Retinal pigment epithelial cell (primary cell): Measurements from ENCODE around the gene TMEFF1.

Experiments
- DNase-seq: peaks from one replicate; pipeline ENCODE4 v3.0.0-alpha.2; 2010; ENCODE audit warnings: low read depth
- H3K4me3 ChIP-seq: 2 replicates; pipeline ENCODE4 v1.5.1; 2011; ENCODE audit warnings: mild to moderate bottlenecking, low read length, control low read depth, moderate library complexity
- TF ChIP-seq, protein P1 (sequence below): conservative IDR thresholded peaks from 2 replicates; pipeline ENCODE4 v1.5.1; 2011; ENCODE audit warnings: low read depth, low read length, control low read depth, inconsistent platforms

Gene TMEFF1

DNA sequence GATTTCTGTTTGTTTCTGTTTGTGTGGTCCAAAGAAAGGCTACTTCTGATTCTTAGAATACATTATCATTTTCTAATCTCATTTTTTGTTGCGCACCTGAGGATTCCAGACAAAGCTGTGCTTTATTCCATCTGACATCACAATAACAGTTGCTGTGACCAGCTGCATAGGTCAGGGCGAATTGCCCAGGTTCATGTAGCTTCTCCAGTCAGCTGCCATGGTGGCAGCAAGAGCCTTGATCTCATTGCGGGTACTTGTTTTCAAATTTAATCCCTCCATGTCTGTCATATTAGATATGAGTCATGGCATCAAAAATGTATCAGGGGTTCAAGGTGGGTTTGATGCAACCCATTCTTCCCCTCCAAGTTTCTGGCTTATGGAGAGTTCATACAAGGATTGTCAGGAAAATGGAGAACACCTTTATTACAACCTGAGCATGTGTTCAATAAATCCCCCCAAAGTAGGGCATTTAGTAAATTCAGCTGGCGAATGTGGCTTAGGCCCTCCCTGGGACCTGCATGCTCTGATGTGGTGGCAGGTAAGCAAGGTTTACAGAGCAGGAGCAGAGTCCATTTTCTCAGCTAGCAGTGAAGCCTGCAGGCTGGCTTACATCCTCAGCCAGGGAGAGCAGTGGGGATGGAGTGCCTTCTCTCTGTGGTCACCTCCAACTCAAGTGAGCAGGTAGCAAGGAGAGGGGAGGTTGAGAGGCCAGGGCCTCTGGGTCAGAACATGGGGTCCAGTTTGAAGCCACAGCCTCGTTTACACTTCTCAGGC lies 118.9 kb downstream of the TMEFF1 start:
- no peak overlapping the region for H3K4me3 ChIP-seq
- TF ChIP-seq, protein P1, sequence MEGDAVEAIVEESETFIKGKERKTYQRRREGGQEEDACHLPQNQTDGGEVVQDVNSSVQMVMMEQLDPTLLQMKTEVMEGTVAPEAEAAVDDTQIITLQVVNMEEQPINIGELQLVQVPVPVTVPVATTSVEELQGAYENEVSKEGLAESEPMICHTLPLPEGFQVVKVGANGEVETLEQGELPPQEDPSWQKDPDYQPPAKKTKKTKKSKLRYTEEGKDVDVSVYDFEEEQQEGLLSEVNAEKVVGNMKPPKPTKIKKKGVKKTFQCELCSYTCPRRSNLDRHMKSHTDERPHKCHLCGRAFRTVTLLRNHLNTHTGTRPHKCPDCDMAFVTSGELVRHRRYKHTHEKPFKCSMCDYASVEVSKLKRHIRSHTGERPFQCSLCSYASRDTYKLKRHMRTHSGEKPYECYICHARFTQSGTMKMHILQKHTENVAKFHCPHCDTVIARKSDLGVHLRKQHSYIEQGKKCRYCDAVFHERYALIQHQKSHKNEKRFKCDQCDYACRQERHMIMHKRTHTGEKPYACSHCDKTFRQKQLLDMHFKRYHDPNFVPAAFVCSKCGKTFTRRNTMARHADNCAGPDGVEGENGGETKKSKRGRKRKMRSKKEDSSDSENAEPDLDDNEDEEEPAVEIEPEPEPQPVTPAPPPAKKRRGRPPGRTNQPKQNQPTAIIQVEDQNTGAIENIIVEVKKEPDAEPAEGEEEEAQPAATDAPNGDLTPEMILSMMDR: no peak
- DNase-seq: no peak

DNA sequence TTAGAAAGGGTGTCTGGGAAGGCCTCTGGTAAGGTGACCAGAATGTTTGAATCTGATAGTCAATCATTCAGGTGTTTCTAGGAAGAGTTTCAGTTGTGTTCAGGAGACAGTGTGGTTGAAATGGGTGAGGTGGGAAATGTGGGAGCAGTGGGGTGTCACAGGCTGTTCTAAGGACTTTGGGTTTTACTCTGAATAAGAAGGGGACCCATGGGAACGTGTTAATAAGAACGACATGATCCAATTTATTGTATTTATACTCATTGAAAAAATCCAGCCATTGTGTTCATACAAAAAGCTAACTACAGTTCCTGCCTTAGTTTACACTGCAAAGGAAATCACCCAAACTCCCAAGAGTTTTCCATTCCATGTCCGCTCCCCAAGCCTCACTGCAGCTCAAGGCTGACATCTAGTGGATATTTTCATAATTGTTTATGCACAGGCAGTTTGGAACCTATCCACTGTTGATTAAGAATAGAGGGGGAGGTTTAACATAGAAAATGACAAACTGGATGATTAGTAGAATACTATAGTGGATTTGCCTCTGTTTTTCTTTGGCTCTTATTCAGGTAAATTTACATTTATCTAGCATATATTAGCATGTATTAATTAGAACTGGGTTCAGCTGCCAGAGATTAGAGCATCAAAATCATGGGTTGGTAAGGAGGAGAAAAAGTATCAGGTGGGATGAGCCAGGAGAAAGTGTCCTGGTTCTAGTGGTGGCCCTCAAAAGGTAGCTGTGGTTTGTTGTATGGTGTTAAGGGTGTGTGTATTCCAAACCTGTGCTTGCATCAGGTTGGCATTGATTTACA lies 122.6 kb downstream of the TMEFF1 start:
- no peak for DNase-seq
- TF ChIP-seq, protein P1: peak; percentile 75
- no peak overlapping the region for H3K4me3 ChIP-seq

DNA sequence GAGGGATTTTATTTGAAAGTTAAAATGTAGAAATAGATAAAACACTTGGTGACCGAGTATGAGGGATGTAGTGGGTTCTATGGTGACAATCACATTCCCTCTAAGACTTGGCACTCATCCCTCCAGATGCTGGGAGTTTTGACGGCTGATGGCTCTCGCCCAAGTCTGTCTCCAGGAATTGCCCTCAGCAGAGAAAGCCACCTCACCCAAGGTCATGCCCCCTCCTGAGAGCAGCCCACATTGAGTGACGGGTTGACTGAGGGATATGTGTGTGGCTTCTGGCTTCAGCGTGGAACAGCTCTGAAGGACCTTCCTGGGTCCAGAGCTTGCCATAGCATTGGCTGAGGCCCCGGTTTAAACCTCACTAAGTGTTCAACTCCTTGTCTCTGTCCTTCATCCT lies 124.3 kb downstream of the TMEFF1 start:
- TF ChIP-seq, protein P1: no peak
- no peak overlapping the region for H3K4me3 ChIP-seq
- DNase-seq: no peak

DNA sequence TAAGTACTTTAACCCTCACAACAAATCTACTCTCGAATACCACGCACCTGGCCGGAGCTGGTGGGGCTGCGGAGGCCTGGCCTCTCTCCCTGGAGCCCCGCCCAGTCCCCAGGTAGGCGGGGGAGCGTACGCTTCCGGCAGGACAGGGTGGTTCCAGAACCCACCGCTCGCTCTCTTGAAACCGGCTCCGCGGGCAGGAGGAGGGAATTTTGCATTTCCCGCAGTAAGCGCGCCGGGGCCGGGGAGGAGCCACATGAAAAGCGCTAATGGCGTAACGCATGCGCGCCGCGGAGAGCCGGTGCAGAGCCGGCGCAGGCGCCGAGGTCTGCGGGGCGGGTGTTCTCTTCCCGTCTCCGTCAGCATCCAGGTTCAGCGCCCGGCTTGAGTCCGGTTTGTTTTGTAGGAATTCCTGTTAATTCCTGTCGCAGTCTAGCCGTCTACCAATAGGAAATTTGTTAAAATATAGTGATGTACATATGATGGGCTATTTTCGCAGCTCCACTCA lies 125.7 kb downstream of the TMEFF1 start:
- TF ChIP-seq, protein P1: no peak
- no peak for DNase-seq
- H3K4me3 ChIP-seq: peak overlapping the region; percentile 65

DNA sequence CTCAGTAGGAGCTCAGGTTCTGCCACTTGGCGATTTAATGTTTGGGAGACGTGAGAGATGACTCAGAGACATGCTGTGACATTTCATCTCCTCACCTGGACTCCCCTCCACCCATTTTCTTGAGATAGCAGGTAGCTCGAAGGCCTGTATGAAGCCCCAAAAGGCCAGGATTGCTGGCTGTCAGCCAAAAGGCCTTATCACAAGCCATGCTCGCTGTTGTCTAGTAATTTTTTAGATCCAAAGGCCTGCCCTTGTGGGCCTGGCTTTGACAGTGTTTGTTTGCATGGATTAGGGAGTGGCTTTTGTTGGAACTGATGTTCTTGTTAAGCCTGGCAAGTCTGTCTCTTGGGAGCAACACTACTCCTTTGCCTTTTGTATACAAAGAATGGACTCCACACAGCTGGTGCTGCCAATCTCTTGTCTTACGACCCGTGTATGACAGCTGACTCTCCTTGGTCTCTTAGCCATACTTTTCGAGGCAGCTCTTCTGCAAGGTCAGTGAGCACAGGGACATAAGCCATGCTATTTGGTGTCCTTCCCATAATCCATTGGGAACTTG lies 127.7 kb downstream of the TMEFF1 start:
- no peak for DNase-seq
- TF ChIP-seq, protein P1: no peak
- H3K4me3 ChIP-seq: no peak overlapping the region

DNA sequence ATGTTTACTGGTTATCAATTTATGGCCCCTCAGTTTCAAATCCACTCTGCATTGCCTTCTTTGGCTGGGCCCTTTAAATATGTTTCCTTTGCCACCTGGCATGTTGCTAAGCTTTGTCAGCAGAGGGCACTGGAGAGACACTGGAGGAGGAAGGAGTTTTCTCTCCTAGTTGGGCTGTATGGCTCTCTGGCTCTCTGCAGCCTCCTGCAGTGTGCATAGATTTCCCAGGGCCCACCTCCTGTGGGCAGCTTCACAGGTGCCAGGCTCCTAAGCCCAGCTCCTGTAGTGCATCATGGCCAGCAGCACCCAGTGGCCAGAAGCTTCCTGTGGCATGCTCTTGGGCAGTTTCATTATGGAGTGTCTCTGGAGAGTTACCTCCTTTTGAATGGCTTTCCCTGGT lies 128.3 kb downstream of the TMEFF1 start:
- no peak overlapping the region for H3K4me3 ChIP-seq
- TF ChIP-seq, protein P1: peak; percentile 90
- DNase-seq: no peak
